H9 (cell line): ENCODE measurements around the gene OR10W1. TPM values are rescaled to one million over a fixed set of nuclear protein-coding genes. Genes with fewer than 3 reads are reported as not detected.

ENCODE experiments used
- DNase-seq: peaks from one replicate; pipeline ENCODE4 v3.0.0-alpha.2; 2017
- H2AFZ ChIP-seq: one replicate; pipeline ENCODE4 v1.6.1; 2013; ENCODE audit warnings: mild to moderate bottlenecking, low read length, control low read depth, moderate library complexity
- H2AK5ac ChIP-seq: 2 replicates; pipeline ENCODE4 v1.6.1; 2013; ENCODE audit warnings: low read length, control low read depth, mixed read lengths; ENCODE audit not compliant: insufficient read length
- H2BK120ac ChIP-seq: one replicate; pipeline ENCODE4 v1.6.1; 2013; ENCODE audit warnings: low read depth, mild to moderate bottlenecking, low read length, control low read depth, inconsistent platforms; ENCODE audit not compliant: poor library complexity, severe bottlenecking
- H2BK12ac ChIP-seq: 2 replicates; pipeline ENCODE4 v1.6.1; 2013; ENCODE audit warnings: low read length, control low read depth, mixed read lengths, low read depth; ENCODE audit not compliant: insufficient read length
- H2BK15ac ChIP-seq: 2 replicates; pipeline ENCODE4 v1.6.1; 2013; ENCODE audit warnings: low read depth, low read length, control low read depth
- H2BK20ac ChIP-seq: one replicate; pipeline ENCODE4 v1.6.1; 2013; ENCODE audit warnings: low read depth, mild to moderate bottlenecking, low read length, control low read depth, inconsistent platforms; ENCODE audit not compliant: poor library complexity, severe bottlenecking
- H2BK5ac ChIP-seq: 2 replicates; pipeline ENCODE4 v1.6.1; 2013; ENCODE audit warnings: low read length, control low read depth, mixed read lengths; ENCODE audit not compliant: insufficient read length
- H3K14ac ChIP-seq: 2 replicates; pipeline ENCODE4 v1.6.1; 2013; ENCODE audit warnings: low read length, control low read depth; ENCODE audit not compliant: insufficient read depth
- H3K18ac ChIP-seq: 2 replicates; pipeline ENCODE4 v1.6.1; 2013; ENCODE audit warnings: low read depth, mild to moderate bottlenecking, mixed read lengths, low read length, control low read depth; ENCODE audit not compliant: insufficient read length
- H3K23ac ChIP-seq: 2 replicates; pipeline ENCODE4 v1.6.1; 2013; ENCODE audit warnings: low read length, control low read depth, mixed read lengths, low read depth; ENCODE audit not compliant: insufficient read length
- H3K23me2 ChIP-seq: 2 replicates; pipeline ENCODE4 v1.6.1; 2013; ENCODE audit warnings: low read depth, mild to moderate bottlenecking, mixed read lengths, low read length, control low read depth; ENCODE audit not compliant: insufficient read length, poor library complexity, severe bottlenecking
- H3K27ac ChIP-seq: 2 replicates; pipeline ENCODE4 v1.5.1; 2013; ENCODE audit warnings: low read length, control low read depth, mixed read lengths, low read depth; ENCODE audit not compliant: insufficient read length
- H3K27me3 ChIP-seq: 2 replicates; pipeline ENCODE4 v1.6.1; 2013; ENCODE audit warnings: low read length, control low read depth, inconsistent platforms; ENCODE audit not compliant: insufficient read depth
- H3K4ac ChIP-seq: 2 replicates; pipeline ENCODE4 v1.6.1; 2013; ENCODE audit warnings: low read depth, mild to moderate bottlenecking, control low read depth, inconsistent platforms, low read length, moderate library complexity
- H3K4me1 ChIP-seq: 2 replicates; pipeline ENCODE4 v1.6.1; 2013; ENCODE audit warnings: low read length, control low read depth, inconsistent platforms; ENCODE audit not compliant: insufficient read depth
- H3K4me2 ChIP-seq: 2 replicates; pipeline ENCODE4 v1.6.1; 2013; ENCODE audit warnings: low read length, control low read depth, mixed read lengths; ENCODE audit not compliant: insufficient read length, insufficient read depth
- H3K56ac ChIP-seq: 2 replicates; pipeline ENCODE4 v1.6.1; 2013; ENCODE audit warnings: low read depth, mild to moderate bottlenecking, mixed read lengths, low read length, control low read depth; ENCODE audit not compliant: insufficient read length
- H3K79me1 ChIP-seq: 2 replicates; pipeline ENCODE4 v1.6.1; 2013; ENCODE audit warnings: low read depth, mild to moderate bottlenecking, moderate library complexity, low read length, control low read depth, inconsistent platforms; ENCODE audit not compliant: insufficient read depth, poor library complexity, severe bottlenecking
- H3K79me2 ChIP-seq: 2 replicates; pipeline ENCODE4 v1.6.1; 2013; ENCODE audit warnings: low read length, control low read depth, inconsistent platforms; ENCODE audit not compliant: insufficient read depth
- H3K9ac ChIP-seq: 2 replicates; pipeline ENCODE4 v1.6.1; 2013; ENCODE audit warnings: low read length, control low read depth, mixed read lengths; ENCODE audit not compliant: insufficient read length; ENCODE audit errors: extremely low read depth
- H3K9me3 ChIP-seq: one replicate; pipeline ENCODE4 v1.6.1; 2013; ENCODE audit warnings: low read depth, low read length, inconsistent platforms; ENCODE audit not compliant: control insufficient read depth
- H3T11ph ChIP-seq: one replicate; pipeline ENCODE4 v1.6.1; 2013; ENCODE audit warnings: mild to moderate bottlenecking, low read length, control low read depth, inconsistent platforms
- H4K20me1 ChIP-seq: one replicate; pipeline ENCODE4 v1.6.1; 2013; ENCODE audit not compliant: control insufficient read depth, insufficient read length, insufficient read depth
- H4K5ac ChIP-seq: 2 replicates; pipeline ENCODE4 v1.6.1; 2013; ENCODE audit warnings: low read depth, mild to moderate bottlenecking, mixed read lengths, low read length, control low read depth; ENCODE audit not compliant: insufficient read length
- H4K8ac ChIP-seq: replicated peaks from 2 replicates; pipeline ENCODE4 v1.6.1; 2013; ENCODE audit warnings: low read length, control low read depth, mixed read lengths, low read depth; ENCODE audit not compliant: insufficient read length
- H4K91ac ChIP-seq: 2 replicates; pipeline ENCODE4 v1.6.1; 2013; ENCODE audit warnings: low read depth, mild to moderate bottlenecking, moderate library complexity, mixed read lengths, low read length, control low read depth; ENCODE audit not compliant: insufficient read length
- H3K27ac Mint-ChIP-seq, 3 experiments: 2 replicates in 2 of 3; 3 replicates in 1 of 3; pipeline ENCODE4 v1.8.0; 2020 to 2021; ENCODE audit warnings: mixed read lengths in 3 of 3, mild to moderate bottlenecking in 1 of 3, moderate library complexity in 1 of 3
- H3K27me3 Mint-ChIP-seq: 2 replicates; pipeline ENCODE4 v1.8.0; 2021; ENCODE audit warnings: low read depth, mild to moderate bottlenecking, moderate library complexity, mixed read lengths
- H3K36me3 Mint-ChIP-seq, 3 experiments: 2 replicates in 2 of 3; 3 replicates in 1 of 3; pipeline ENCODE4 v1.8.0; 2020 to 2021; ENCODE audit warnings: low read depth in 3 of 3, mixed read lengths in 3 of 3; ENCODE audit not compliant: insufficient read depth in 1 of 3
- H3K4me1 Mint-ChIP-seq, 2 experiments: 2 replicates each; pipeline ENCODE4 v1.8.0; 2020; ENCODE audit warnings: mixed read lengths in 2 of 2
- H3K4me3 Mint-ChIP-seq, 2 experiments: 2 replicates in 1 of 2; 3 replicates in 1 of 2; pipeline ENCODE4 v1.8.0; 2020 to 2021; ENCODE audit warnings: mild to moderate bottlenecking in 2 of 2, mixed read lengths in 2 of 2, moderate library complexity in 1 of 2
- H3K9me3 Mint-ChIP-seq, 2 experiments: 2 replicates in 1 of 2; 3 replicates in 1 of 2; pipeline ENCODE4 v1.8.0; 2020; ENCODE audit warnings: mild to moderate bottlenecking in 2 of 2, mixed read lengths in 2 of 2, moderate library complexity in 1 of 2
- CTCF ChIP-seq: fragments of 200-600 bp; sonication (generic); conservative IDR thresholded peaks from 3 replicates; pipeline ENCODE4 v1.8.0; 2021; ENCODE audit warnings: antibody characterized with exemption, mild to moderate bottlenecking
- WGBS: extraction: QIAGEN DNeasy Blood & Tissue Kit; methylation state at CpG from one replicate; pipeline ENCODE4 v1.1.7; 2013; ENCODE audit warnings: missing lambda C conversion rate, low lambda C conversion rate, mixed read lengths; ENCODE audit not compliant: insufficient read length; ENCODE audit errors: extremely low coverage; 5-methylcytosine and 5-hydroxymethylcytosine counted together
- total RNA-seq: library from RNA; stranded (reverse); gene quantifications from 2 replicates; pipeline ENCODE4 v1.2.1, GENCODE V29; 2021

The OR10W1 gene
- total RNA-seq, 1 experiment from 2014 or later, result not detected

- Histone ChIP-seq H3K18ac (no peak overlapping the region), H3K9me3 (no peaks in the 10 kb centered on the region), H3K56ac (no peak overlapping the region), H2AFZ (no peak overlapping the region), H3K14ac (no peak overlapping the region), H4K20me1 (no peaks in the 10 kb centered on the region), H3K79me2 (no peaks in the 10 kb centered on the region), H2BK5ac (no peak overlapping the region), H4K91ac (no peak overlapping the region), H3K27me3 (no peaks in the 10 kb centered on the region), H2AK5ac (no peak overlapping the region), H2BK15ac (no peak overlapping the region), H2BK120ac (no peak overlapping the region), H3K9ac (no peak overlapping the region), H2BK12ac (no peak overlapping the region), H4K8ac (no peak overlapping the region), H3K23ac (no peak overlapping the region), H3K4me1 (no peaks in the 10 kb centered on the region), H4K5ac (no peak overlapping the region), H3K23me2 (no peaks in the 10 kb centered on the region), H3T11ph (no peak overlapping the region), H3K4me2 (no peak overlapping the region), H3K4ac (no peak overlapping the region), H3K27ac (no peak overlapping the region), H3K79me1 (no peaks in the 10 kb centered on the region), H2BK20ac (no peak overlapping the region)
- Mint-ChIP-seq H3K36me3 (peaks cover 0 to 17% (median 2%) of the 10 kb centered on the region in 3 experiments; a peak in 3 of 7 replicates), H3K4me3 (no peak overlapping the region), H3K9me3 (peaks cover 31 to 52% of the 10 kb centered on the region in 2 experiments), H3K27ac (no peak overlapping the region), H3K4me1 (no peaks in the 10 kb centered on the region), H3K27me3 (no peaks in the 10 kb centered on the region)
- DNase-seq, result no peak
- WGBS, result no CpG with 5 or more reads among the region's 2 CpGs
- no peak for TF ChIP-seq CTCF
Measured at GRCh38 chr11:58243954-58244353, 24.1 kb downstream of the OR10W1 start.
